Measurements from ENCODE around the gene CYP2J2.
"Not testable (repeated sequence)": the region's sequence is repeated elsewhere in the genome, so short reads cannot be mapped to it uniquely, and the experiment has no call there.

CYP2J2 gene

GRCh38 chr1:59871746-59872145, 54.8 kb downstream of the CYP2J2 start:
- DNase-seq (ENCODE audit: low read depth in 2 of 2) = no peak

GRCh38 chr1:59866462-59866861, 60.1 kb downstream of the CYP2J2 start:
- DNase-seq (ENCODE audit: low read depth in 2 of 2) = no peak

- DNase-seq (ENCODE audit: low read depth in 2 of 2) = no peak
Observed at GRCh38 chr1:59857679-59858354, 68.8 kb downstream of the CYP2J2 start.

GRCh38 chr1:59856725-59857338, 69.7 kb downstream of the CYP2J2 start:
- no peak for DNase-seq (ENCODE audit: low read depth in 2 of 2)

GRCh38 chr1:59855297-59855696, 71.3 kb downstream of the CYP2J2 start:
- not testable (repeated sequence) for DNase-seq (ENCODE audit: low read depth in 2 of 2)

GRCh38 chr1:59852117-59852516, 74.5 kb downstream of the CYP2J2 start:
- no peak for DNase-seq (ENCODE audit: low read depth in 2 of 2)

- DNase-seq (ENCODE audit: low read depth in 2 of 2) = no peak
Observed at GRCh38 chr1:59846895-59847282, 79.7 kb downstream of the CYP2J2 start.

- DNase-seq (ENCODE audit: low read depth in 2 of 2) = no peak
Observed at GRCh38 chr1:59846209-59846894, 80.2 kb downstream of the CYP2J2 start.

GRCh38 chr1:59845091-59845490, 81.5 kb downstream of the CYP2J2 start:
- DNase-seq (ENCODE audit: low read depth in 2 of 2) = no peak
